Skeletal muscle tissue (tissue), 4 donors: ENCODE results near the gene MSH2. TPM values are rescaled to one million over a fixed set of nuclear protein-coding genes. Genes with fewer than 3 reads are reported as not detected.
A peak's percentile ranks its signal among the peaks of the same experiment; 100 is the strongest.

Source experiments
- H3K27ac ChIP-seq: one replicate; pipeline ENCODE4 v1.7.0; 2013; ENCODE audit warnings: mild to moderate bottlenecking, low read depth, low read length, inconsistent platforms
- H3K27me3 ChIP-seq, 3 donors: one replicate each; pipeline ENCODE4 v1.7.0; 2013; ENCODE audit warnings: low read length in 3 of 3; ENCODE audit not compliant: control insufficient read depth in 3 of 3, insufficient read depth in 3 of 3
- H3K36me3 ChIP-seq, 3 donors: one replicate each; pipeline ENCODE4 v1.7.0; 2013; ENCODE audit warnings: low read length in 3 of 3; ENCODE audit not compliant: control insufficient read depth in 3 of 3, insufficient read depth in 3 of 3
- H3K4me1 ChIP-seq, 3 donors: one replicate each; pipeline ENCODE4 v1.7.0; 2013; ENCODE audit warnings: low read length in 3 of 3, mild to moderate bottlenecking in 3 of 3; ENCODE audit not compliant: control insufficient read depth in 3 of 3, insufficient read depth in 3 of 3
- H3K4me3 ChIP-seq, 3 donors: one replicate each; pipeline ENCODE4 v1.7.0; 2013; ENCODE audit warnings: low read length in 3 of 3
- H3K9ac ChIP-seq, 3 donors: one replicate each; pipeline ENCODE4 v1.7.0; 2013; ENCODE audit warnings: low read length in 3 of 3, mild to moderate bottlenecking in 3 of 3, moderate library complexity in 2 of 3, low read depth in 1 of 3
- H3K9me3 ChIP-seq, 3 donors: one replicate each; pipeline ENCODE4 v1.7.0; 2013; ENCODE audit warnings: low read length in 3 of 3; ENCODE audit not compliant: control insufficient read depth in 3 of 3
- total RNA-seq: library from RNA; depleted of rRNA; stranded (reverse); fragments of >200 nt; gene quantifications from one replicate; pipeline ENCODE4 v1.2.3, GENCODE V29; 2014
- donor health status: Osteomylitis.

Gene MSH2
- total RNA-seq, 1 donor from 2014 or later: 24.0 TPM

- Histone ChIP-seq H3K36me3 (no peaks in the 10 kb centered on the region), H3K4me1 (no peaks in the 10 kb centered on the region), H3K9ac (no peak overlapping the region), H3K27ac (no peak overlapping the region), H3K27me3 (no peaks in the 10 kb centered on the region), H3K4me3 (no peak overlapping the region), H3K9me3 (no peaks in the 10 kb centered on the region)
These were observed 111.1 kb downstream of the MSH2 start for GRCh38 chr2:47513981-47514520.

- peaks cover 7 to 15% (median 12%) of the 10 kb centered on the region in 3 donors for H3K27me3 ChIP-seq
- H3K27ac ChIP-seq: no peak overlapping the region
- H3K9me3 ChIP-seq: no peaks in the 10 kb centered on the region
- no peaks in the 10 kb centered on the region for H3K36me3 ChIP-seq
- H3K4me1 ChIP-seq: peaks cover 4 to 8% (median 5%) of the 10 kb centered on the region in 3 donors
- H3K9ac ChIP-seq: no peak overlapping the region
- no peak overlapping the region for H3K4me3 ChIP-seq
These were observed 113.6 kb downstream of the MSH2 start for GRCh38 chr2:47516360-47517104.

GRCh38 chr2:47518497-47519146 is 115.7 kb downstream of the MSH2 start:
- Histone ChIP-seq H3K27ac (no peak overlapping the region), H3K4me1 (peaks cover 5 to 8% (median 6%) of the 10 kb centered on the region in 3 donors), H3K4me3 (no peak overlapping the region), H3K9me3 (no peaks in the 10 kb centered on the region), H3K9ac (no peak overlapping the region), H3K27me3 (peaks cover 7 to 16% (median 15%) of the 10 kb centered on the region in 3 donors), H3K36me3 (no peaks in the 10 kb centered on the region)

GRCh38 chr2:47519147-47519537 is 116.2 kb downstream of the MSH2 start:
- H3K36me3 ChIP-seq: no peaks in the 10 kb centered on the region
- H3K4me3 ChIP-seq: no peak overlapping the region
- H3K27ac ChIP-seq: no peak overlapping the region
- peaks cover 5 to 8% (median 6%) of the 10 kb centered on the region in 3 donors for H3K4me1 ChIP-seq
- H3K9ac ChIP-seq: no peak overlapping the region
- peaks cover 7 to 16% (median 15%) of the 10 kb centered on the region in 3 donors for H3K27me3 ChIP-seq
- no peaks in the 10 kb centered on the region for H3K9me3 ChIP-seq

GRCh38 chr2:47519604-47520301 is 116.8 kb downstream of the MSH2 start:
- Histone ChIP-seq H3K9ac (no peak overlapping the region), H3K36me3 (no peaks in the 10 kb centered on the region), H3K9me3 (no peaks in the 10 kb centered on the region)

GRCh38 chr2:47520302-47520630 is 117.3 kb downstream of the MSH2 start:
- Histone ChIP-seq H3K9me3 (no peaks in the 10 kb centered on the region), H3K4me3 (no peak overlapping the region), H3K36me3 (no peaks in the 10 kb centered on the region), H3K27me3 (peaks cover 7 to 16% (median 15%) of the 10 kb centered on the region in 3 donors), H3K4me1 (peaks cover 5 to 8% (median 6%) of the 10 kb centered on the region in 3 donors), H3K27ac (no peak overlapping the region), H3K9ac (no peak overlapping the region)

More at GRCh38 chr2:47519604-47520301, 116.8 kb downstream of the MSH2 start:
- Histone ChIP-seq H3K27ac (no peak overlapping the region), H3K4me3 (no peak overlapping the region), H3K27me3 (peaks cover 7 to 16% (median 15%) of the 10 kb centered on the region in 3 donors), H3K4me1 (peaks cover 5 to 8% (median 6%) of the 10 kb centered on the region in 3 donors)

- Histone ChIP-seq H3K4me3 (peak overlapping the region; percentile 54 to 73 (median 69)), H3K36me3 (no peaks in the 10 kb centered on the region), H3K27ac (no peak overlapping the region), H3K27me3 (peaks cover 7 to 16% (median 15%) of the 10 kb centered on the region in 3 donors), H3K9me3 (no peaks in the 10 kb centered on the region), H3K9ac (peak overlapping the region in 1 of 3 donors; percentile 25), H3K4me1 (peaks cover 5 to 8% (median 6%) of the 10 kb centered on the region in 3 donors)
These were observed 118.1 kb downstream of the MSH2 start for GRCh38 chr2:47520825-47521665.

GRCh38 chr2:47521666-47522285 is 118.8 kb downstream of the MSH2 start:
- peak overlapping the region in 1 of 3 donors; percentile 25 for H3K9ac ChIP-seq
- no peaks in the 10 kb centered on the region for H3K9me3 ChIP-seq
- H3K27ac ChIP-seq: no peak overlapping the region
- peak overlapping the region in 2 of 3 donors; percentile 69 to 73 for H3K4me3 ChIP-seq
- no peaks in the 10 kb centered on the region for H3K36me3 ChIP-seq
- peaks cover 5 to 8% (median 6%) of the 10 kb centered on the region in 3 donors for H3K4me1 ChIP-seq
- peaks cover 7 to 16% (median 15%) of the 10 kb centered on the region in 3 donors for H3K27me3 ChIP-seq

GRCh38 chr2:47525167-47525566 is 122.2 kb downstream of the MSH2 start:
- Histone ChIP-seq H3K4me1 (peaks cover 5 to 8% (median 6%) of the 10 kb centered on the region in 3 donors), H3K4me3 (no peak overlapping the region), H3K27ac (no peak overlapping the region), H3K9ac (no peak overlapping the region), H3K27me3 (peaks cover 9 to 10% (median 10%) of the 10 kb centered on the region in 3 donors), H3K9me3 (no peaks in the 10 kb centered on the region), H3K36me3 (no peaks in the 10 kb centered on the region)
